HG02852 (cell line): ENCODE measurements around the gene AQP9.

Experiments
- ATAC-seq: cut with Tn5 transposase; IDR thresholded peaks from one replicate; pipeline ENCODE4 v1.9.1; 2021; ENCODE audit warnings: mild to moderate bottlenecking, moderate library complexity; ENCODE audit not compliant: unreplicated experiment

AQP9 gene

GRCh38 chr15:58222679-58223078 lies 84.5 kb downstream of the AQP9 start:
- ATAC-seq: no peak

GRCh38 chr15:58223432-58223831 lies 85.3 kb downstream of the AQP9 start:
- no peak for ATAC-seq

GRCh38 chr15:58224068-58224467 lies 85.9 kb downstream of the AQP9 start:
- no peak for ATAC-seq

GRCh38 chr15:58227706-58228543 lies 89.7 kb downstream of the AQP9 start:
- no peak for ATAC-seq

GRCh38 chr15:58228718-58229117 lies 90.5 kb downstream of the AQP9 start:
- ATAC-seq: no peak

DNA sequence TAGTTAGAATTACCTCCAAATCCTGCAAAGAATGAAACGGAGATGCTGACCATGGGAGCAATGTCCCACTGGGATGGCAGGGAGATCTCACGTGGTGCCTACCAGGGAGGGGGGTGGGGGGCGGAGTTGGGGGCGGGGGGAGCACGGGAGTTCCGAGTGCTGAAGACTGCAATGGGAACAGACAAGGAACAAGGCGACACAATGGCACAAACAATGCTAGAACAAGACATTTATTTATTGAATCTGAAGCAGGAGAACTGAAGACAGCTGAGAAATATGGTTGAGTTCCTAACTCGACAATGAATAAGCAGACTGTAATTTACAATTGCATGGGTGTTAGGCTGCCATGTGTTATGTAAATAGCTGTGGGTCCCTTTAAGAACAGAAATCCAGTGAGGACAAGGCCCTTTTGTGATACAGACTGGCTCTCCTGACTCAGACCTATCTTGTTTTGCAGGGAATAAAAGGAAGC lies 91.2 kb downstream of the AQP9 start:
- no peak for ATAC-seq

DNA sequence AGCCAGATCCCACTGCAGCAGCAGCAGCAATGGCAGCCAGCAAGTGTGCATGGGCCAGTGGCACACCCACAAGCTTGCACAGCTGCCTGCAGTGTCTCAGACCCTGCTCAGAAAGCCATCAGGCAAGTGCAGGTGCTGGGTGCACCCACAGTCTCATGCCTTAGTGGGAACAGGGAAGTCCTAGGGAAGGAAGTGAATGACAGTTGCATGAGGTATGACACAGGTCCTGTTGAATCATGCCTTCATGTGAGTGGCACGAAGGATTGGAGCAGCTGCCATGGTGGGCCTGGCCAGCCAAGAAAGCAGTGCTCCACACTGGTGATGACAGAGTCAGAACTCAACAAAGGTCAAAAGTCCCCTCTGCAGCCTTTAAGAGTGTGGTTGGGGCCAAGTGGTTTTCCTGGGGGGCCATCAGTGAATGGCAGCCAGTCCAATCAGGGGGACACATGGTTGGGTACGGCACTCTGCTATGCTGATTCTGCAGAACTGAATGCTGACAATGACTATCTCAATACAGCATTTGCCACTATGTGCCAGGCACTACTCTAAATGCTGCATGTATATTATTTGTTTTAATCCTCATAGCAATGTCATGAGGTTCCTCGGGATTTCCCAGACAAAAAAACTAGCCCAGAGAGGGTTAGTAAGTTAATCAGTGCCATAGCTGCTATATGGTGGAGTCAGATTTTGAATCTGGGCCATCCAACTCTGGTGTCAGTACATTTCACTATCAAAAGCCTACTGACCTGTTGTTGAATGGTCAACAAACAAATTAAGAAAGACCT lies 94.3 kb downstream of the AQP9 start:
- no peak for ATAC-seq

GRCh38 chr15:58233341-58233740 lies 95.2 kb downstream of the AQP9 start:
- ATAC-seq: no peak
